ENCODE measurements around the gene SLC25A47.

DNA sequence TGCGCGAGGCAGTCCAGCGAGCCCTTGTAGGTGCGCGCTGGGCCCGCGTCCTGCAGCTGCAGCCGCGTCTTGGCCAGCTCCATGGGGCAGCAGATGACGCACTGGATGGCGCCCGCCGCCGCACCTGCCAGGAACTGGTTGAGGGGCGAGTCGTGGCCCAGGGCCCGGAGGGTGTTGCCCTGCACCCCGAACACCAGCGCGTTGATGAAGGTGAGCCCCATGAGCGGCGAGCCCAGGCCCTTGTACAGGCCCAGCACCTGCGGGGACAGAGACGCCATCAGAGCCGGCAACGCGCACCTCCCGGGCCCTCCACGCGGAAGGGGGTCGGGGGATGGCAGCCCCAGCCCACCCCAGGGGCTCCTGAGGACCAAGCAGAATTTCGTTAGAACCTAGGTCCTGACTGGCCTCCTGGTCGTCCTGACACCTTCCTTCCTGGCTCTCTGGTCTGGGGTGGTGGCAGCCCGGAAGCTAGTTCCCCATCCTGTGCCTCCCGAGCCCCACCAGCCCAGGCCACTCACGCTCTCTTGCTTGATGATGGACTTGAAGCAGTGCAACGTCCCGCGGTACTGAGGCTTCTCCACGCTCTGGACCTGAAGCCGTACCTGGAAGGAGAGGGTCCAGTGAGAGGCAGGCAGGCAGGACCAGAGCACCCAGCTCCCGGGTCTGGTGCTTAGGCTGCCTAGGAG, 30.2 kb upstream of the SLC25A47 start:
- TF ChIP-seq, protein P1, sequence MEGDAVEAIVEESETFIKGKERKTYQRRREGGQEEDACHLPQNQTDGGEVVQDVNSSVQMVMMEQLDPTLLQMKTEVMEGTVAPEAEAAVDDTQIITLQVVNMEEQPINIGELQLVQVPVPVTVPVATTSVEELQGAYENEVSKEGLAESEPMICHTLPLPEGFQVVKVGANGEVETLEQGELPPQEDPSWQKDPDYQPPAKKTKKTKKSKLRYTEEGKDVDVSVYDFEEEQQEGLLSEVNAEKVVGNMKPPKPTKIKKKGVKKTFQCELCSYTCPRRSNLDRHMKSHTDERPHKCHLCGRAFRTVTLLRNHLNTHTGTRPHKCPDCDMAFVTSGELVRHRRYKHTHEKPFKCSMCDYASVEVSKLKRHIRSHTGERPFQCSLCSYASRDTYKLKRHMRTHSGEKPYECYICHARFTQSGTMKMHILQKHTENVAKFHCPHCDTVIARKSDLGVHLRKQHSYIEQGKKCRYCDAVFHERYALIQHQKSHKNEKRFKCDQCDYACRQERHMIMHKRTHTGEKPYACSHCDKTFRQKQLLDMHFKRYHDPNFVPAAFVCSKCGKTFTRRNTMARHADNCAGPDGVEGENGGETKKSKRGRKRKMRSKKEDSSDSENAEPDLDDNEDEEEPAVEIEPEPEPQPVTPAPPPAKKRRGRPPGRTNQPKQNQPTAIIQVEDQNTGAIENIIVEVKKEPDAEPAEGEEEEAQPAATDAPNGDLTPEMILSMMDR (IDR thresholded peaks at IDR 0.05): no peak
- no peak for TF ChIP-seq POLR2A (IDR thresholded peaks at IDR 0.05)
